ENCODE measurements around the gene PDIK1L. TPM values are rescaled to one million over a fixed set of nuclear protein-coding genes. Genes with fewer than 3 reads are reported as not detected.

The PDIK1L gene
- total and polyA plus RNA-seq, 9 of the 15 experiments (the other 6 are each of a cell fraction or from before 2014, with no cell fraction given) = 12.8 to 30.2 (median 21.5) TPM

GRCh38 chr1:26109229-26110164 is 2.1 kb upstream of the PDIK1L start (continued):
- TF ChIP-seq, protein P1, sequence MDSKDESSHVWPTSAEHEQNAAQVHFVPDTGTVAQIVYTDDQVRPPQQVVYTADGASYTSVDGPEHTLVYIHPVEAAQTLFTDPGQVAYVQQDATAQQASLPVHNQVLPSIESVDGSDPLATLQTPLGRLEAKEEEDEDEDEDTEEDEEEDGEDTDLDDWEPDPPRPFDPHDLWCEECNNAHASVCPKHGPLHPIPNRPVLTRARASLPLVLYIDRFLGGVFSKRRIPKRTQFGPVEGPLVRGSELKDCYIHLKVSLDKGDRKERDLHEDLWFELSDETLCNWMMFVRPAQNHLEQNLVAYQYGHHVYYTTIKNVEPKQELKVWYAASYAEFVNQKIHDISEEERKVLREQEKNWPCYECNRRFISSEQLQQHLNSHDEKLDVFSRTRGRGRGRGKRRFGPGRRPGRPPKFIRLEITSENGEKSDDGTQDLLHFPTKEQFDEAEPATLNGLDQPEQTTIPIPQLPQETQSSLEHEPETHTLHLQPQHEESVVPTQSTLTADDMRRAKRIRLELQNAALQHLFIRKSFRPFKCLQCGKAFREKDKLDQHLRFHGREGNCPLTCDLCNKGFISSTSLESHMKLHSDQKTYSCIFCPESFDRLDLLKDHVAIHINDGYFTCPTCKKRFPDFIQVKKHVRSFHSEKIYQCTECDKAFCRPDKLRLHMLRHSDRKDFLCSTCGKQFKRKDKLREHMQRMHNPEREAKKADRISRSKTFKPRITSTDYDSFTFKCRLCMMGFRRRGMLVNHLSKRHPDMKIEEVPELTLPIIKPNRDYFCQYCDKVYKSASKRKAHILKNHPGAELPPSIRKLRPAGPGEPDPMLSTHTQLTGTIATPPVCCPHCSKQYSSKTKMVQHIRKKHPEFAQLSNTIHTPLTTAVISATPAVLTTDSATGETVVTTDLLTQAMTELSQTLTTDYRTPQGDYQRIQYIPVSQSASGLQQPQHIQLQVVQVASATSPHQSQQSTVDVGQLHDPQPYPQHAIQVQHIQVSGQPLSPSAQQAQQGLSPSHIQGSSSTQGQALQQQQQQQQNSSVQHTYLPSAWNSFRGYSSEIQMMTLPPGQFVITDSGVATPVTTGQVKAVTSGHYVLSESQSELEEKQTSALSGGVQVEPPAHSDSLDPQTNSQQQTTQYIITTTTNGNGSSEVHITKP (IDR thresholded peaks at IDR 0.05; ENCODE audit: partially characterized antibody) = peak; percentile 78
- TF ChIP-seq CTCFL (IDR thresholded peaks at IDR 0.05; ENCODE audit: borderline replicate concordance, insufficient read depth, low read depth, low read length, poor library complexity, severe bottlenecking) (no peak), HIVEP1 (CRISPR knock-in tag; IDR thresholded peaks at IDR 0.05) (no peak), MTA2 (IDR thresholded peaks at IDR 0.05; ENCODE audit: low read depth) (no peak), TAL1 (IDR thresholded peaks at IDR 0.05) (no peak), NCOA2 (IDR thresholded peaks at IDR 0.05; ENCODE audit: partially characterized antibody in 2 of 2) (no peak), EP400 (IDR thresholded peaks at IDR 0.05) (no peak), ZNF140 (CRISPR knock-in tag; IDR thresholded peaks at IDR 0.05) (no peak)
